Naive thymus-derived CD4-positive, alpha-beta T cell (primary cell): ENCODE data around the gene SLC39A11. TPM values are rescaled to one million over a fixed set of nuclear protein-coding genes. Genes with fewer than 3 reads are reported as not detected.
"Not testable (repeated sequence)": the region's sequence is repeated elsewhere in the genome, so short reads cannot be mapped to it uniquely, and the experiment has no call there.

Experiments
- ATAC-seq: fragments of 150-1000 bp; cut with Tn5 transposase; 2 replicates; pipeline ENCODE4 v1.10.0; 2021; ENCODE audit warnings: mild to moderate bottlenecking, moderate library complexity
- CTCF ChIA-PET: fragments of 350-600 bp; sonication (Branson Sonifier 250); formaldehyde crosslinking; loops from one replicate; lab custom pipeline; 2021; ENCODE audit warnings: antibody characterized with exemption; lab: Charles Lee
- POLR2A ChIA-PET: fragments of 350-600 bp; sonication (Branson Sonifier 250); formaldehyde crosslinking; loops from one replicate; lab custom pipeline; 2021; ENCODE audit warnings: antibody characterized with exemption, inconsistent platforms; lab: Charles Lee
- DNase-seq, 9 donors: peaks; one replicate each; pipeline versions ENCODE4 v3.0.0 to v3.0.0-alpha.2; 2020 to 2022; ENCODE audit warnings: mixed read lengths in 1 of 9
- H3K27ac ChIP-seq: one replicate; pipeline ENCODE4 v1.7.0; 2013; ENCODE audit warnings: mild to moderate bottlenecking, low read depth, low read length, moderate library complexity
- H3K27me3 ChIP-seq, 2 donors: one replicate each; pipeline ENCODE4 v1.7.0; 2013; ENCODE audit warnings: low read length in 2 of 2, mild to moderate bottlenecking in 2 of 2, moderate library complexity in 2 of 2; ENCODE audit not compliant: control insufficient read depth in 2 of 2, insufficient read depth in 2 of 2
- H3K36me3 ChIP-seq, 3 experiments: 1 replicate in 2 of 3; 2 replicates in 1 of 3; pipeline ENCODE4 v1.7.0; 2013; ENCODE audit warnings: low read length in 3 of 3, mild to moderate bottlenecking in 3 of 3, moderate library complexity in 1 of 3; ENCODE audit not compliant: insufficient read depth in 3 of 3, control insufficient read depth in 2 of 3
- H3K4me1 ChIP-seq, 2 donors: one replicate each; pipeline ENCODE4 v1.7.0; 2013; ENCODE audit warnings: low read length in 2 of 2, mild to moderate bottlenecking in 2 of 2, moderate library complexity in 1 of 2; ENCODE audit not compliant: control insufficient read depth in 2 of 2, insufficient read depth in 2 of 2
- H3K4me3 ChIP-seq: 2 replicates; pipeline ENCODE4 v1.7.0; 2013; ENCODE audit warnings: mild to moderate bottlenecking, low read length
- H3K9me3 ChIP-seq, 3 experiments: 1 replicate in 2 of 3; 2 replicates in 1 of 3; pipeline ENCODE4 v1.7.0; 2013; ENCODE audit warnings: low read length in 3 of 3; ENCODE audit not compliant: control insufficient read depth in 2 of 3
- H3K27ac Mint-ChIP-seq, 9 donors: one replicate each; pipeline ENCODE4 v1.8.0; 2020 to 2022; ENCODE audit warnings: mixed read lengths in 9 of 9, mild to moderate bottlenecking in 8 of 9, moderate library complexity in 5 of 9, inconsistent platforms in 2 of 9
- H3K27me3 Mint-ChIP-seq, 5 donors: one replicate each; pipeline ENCODE4 v1.8.0; 2021 to 2022; ENCODE audit warnings: mixed read lengths in 5 of 5, mild to moderate bottlenecking in 1 of 5
- H3K36me3 Mint-ChIP-seq, 5 donors: one replicate each; pipeline ENCODE4 v1.8.0; 2020 to 2022; ENCODE audit warnings: mixed read lengths in 5 of 5, mild to moderate bottlenecking in 3 of 5, inconsistent platforms in 1 of 5
- H3K4me1 Mint-ChIP-seq, 7 donors: one replicate each; pipeline ENCODE4 v1.8.0; 2020 to 2022; ENCODE audit warnings: mixed read lengths in 7 of 7, mild to moderate bottlenecking in 3 of 7, inconsistent platforms in 1 of 7
- H3K4me3 Mint-ChIP-seq, 10 donors: one replicate each; pipeline ENCODE4 v1.8.0; 2020 to 2022; ENCODE audit warnings: mild to moderate bottlenecking in 10 of 10, mixed read lengths in 10 of 10, moderate library complexity in 6 of 10, inconsistent platforms in 2 of 10
- H3K9me3 Mint-ChIP-seq, 11 donors: one replicate each; pipeline ENCODE4 v1.8.0; 2020 to 2022; ENCODE audit warnings: mixed read lengths in 11 of 11, mild to moderate bottlenecking in 4 of 11, inconsistent platforms in 1 of 11, moderate library complexity in 1 of 11
- intact Hi-C, 2 donors: fragments of 100-400 bp; cut with micrococcal nuclease; formaldehyde crosslinking; loops; one replicate each; pipeline ENCODE4 v1.15.1; 2023
- polyA plus RNA-seq, 2 donors: library from polyadenylated mRNA; unstranded; fragments of 300-500 nt; fragmentation: Illumina TruSeq; gene quantifications; one replicate each; pipeline ENCODE4 v1.2.3, GENCODE V29; 2021
- total RNA-seq, 6 experiments: library from RNA in 5 of 6; stranded (reverse) in 5 of 6; gene quantifications; 1 replicate in 5 of 6; 2 replicates in 1 of 6; pipeline ENCODE4 v1.2.3 and lab custom pipeline; 2021 to 2026

Gene SLC39A11
- total and polyA plus RNA-seq, 7 experiments from 2014 or later: 8.5 to 36.7 (median 19.8) TPM

DNA sequence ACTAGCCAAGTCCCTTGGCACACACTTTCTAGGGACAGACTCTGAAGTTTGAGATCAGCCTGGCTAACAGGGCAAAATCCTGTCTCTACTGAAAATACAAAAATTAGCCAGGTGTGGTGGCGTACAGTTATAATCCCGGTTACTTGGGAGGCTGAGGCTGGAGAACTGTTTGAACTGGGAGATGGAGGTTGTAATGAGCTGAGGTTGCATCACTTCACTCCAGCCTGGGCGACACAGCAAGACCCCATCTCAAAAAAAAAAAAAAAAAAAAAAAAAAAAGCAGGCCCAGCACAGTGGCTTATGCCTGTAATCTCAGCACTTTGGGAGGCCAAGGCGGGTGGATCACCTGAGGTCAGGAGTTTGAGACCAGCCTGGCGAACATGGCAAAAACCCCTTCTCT is 310.1 kb downstream of the SLC39A11 start:
- DNase-seq, H3K27ac ChIP-seq, ATAC-seq, POLR2A ChIA-PET, H3K4me3 Mint-ChIP-seq, H3K27me3 ChIP-seq, H3K4me1 ChIP-seq, H3K9me3 Mint-ChIP-seq, H3K4me1 Mint-ChIP-seq, H3K36me3 ChIP-seq, intact Hi-C loops, CTCF ChIA-PET, H3K27ac Mint-ChIP-seq, H3K9me3 ChIP-seq, H3K4me3 ChIP-seq, H3K27me3 Mint-ChIP-seq: not testable (repeated sequence)
- peaks cover 0 to 31% (median 10%) of the 10 kb centered on the region in 5 donors for H3K36me3 Mint-ChIP-seq

DNA sequence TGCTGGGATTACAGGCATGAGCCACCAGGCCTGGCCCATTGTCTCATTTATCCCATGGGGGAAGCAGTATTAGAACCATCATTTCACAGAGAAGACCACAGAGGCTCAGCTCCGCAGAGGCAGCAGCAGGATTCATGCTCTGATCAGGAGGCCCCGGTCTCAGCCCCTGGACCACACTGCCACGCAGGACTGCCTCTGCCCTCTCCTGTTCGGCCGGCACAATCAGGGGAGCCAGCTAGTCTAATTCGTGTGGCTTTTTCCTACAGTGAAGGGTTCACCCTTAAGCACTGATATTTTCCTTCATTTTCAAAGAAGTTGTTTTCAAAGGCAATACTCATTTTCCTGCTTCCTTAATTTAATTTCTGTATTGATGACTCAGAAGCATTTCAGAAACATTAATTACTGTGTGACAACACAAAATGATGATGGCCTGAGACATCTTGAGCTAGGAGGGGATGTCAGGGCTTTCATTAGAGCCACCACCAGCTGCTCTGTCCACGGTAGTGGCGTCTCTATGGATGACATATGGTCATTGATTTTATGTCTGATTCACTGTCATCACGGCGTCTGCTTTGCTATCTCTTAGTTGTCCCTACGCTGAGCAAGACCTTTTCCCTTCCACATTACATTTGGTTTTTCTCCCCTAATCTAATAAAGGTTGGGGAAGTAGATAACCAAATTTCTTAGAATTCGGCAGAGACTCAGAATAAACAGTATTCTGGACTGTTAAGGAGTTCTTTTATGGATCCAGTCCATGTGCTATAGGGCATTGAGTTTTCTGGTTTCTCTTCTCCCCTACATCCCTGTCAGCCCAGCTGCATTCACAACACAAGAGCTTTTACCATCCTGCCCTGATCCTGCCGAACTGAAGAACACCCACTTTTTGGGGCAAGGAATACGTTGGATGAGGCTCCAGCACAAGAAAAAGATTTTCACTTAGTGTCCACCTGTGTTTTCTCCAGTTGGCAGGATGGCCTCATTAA is 314.0 kb downstream of the SLC39A11 start:
- H3K4me3 Mint-ChIP-seq: no peak overlapping the region
- no peaks in the 10 kb centered on the region for H3K27me3 Mint-ChIP-seq
- H3K36me3 ChIP-seq: no peaks in the 10 kb centered on the region
- intact Hi-C loops: no loop called here
- no peaks in the 10 kb centered on the region for H3K4me1 Mint-ChIP-seq
- ATAC-seq: no peak
- peaks cover 0 to 48% (median 17%) of the 10 kb centered on the region in 5 donors for H3K36me3 Mint-ChIP-seq
- H3K4me1 ChIP-seq: no peaks in the 10 kb centered on the region
- no peak for DNase-seq
- H3K9me3 ChIP-seq: no peaks in the 10 kb centered on the region
- ChIA-PET CTCF (interaction anchor here (0.6 kb wide), 1 partner anchor 59 kb away, joined by 3 read pairs; no protein-coding TSS in a partner anchor), POLR2A (no interaction called here)
- H3K27ac ChIP-seq: no peak overlapping the region
- H3K9me3 Mint-ChIP-seq: no peaks in the 10 kb centered on the region
- H3K27ac Mint-ChIP-seq: no peak overlapping the region
- H3K27me3 ChIP-seq: no peaks in the 10 kb centered on the region
- H3K4me3 ChIP-seq: no peak overlapping the region

DNA sequence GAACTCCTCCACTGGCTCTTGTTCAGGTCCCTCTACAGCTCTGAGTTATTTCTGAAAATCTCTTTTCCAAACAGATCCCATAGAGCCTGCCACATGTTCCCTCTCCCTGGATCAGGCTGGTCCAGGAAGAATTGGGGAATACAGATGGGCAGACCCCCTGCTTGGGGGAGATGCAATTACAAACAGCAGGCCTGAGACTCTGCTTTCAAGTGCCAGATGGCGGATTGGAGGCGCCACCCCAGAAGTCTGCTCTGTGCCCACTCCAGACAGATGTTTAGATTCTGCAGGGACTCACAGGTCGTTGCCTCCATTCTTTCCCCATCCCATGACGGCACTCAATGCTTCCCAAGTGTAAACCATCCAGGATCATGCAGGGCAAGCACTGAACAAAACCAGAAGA is 316.6 kb downstream of the SLC39A11 start:
- intact Hi-C loops: no loop called here
- CTCF ChIA-PET: no interaction called here

DNA sequence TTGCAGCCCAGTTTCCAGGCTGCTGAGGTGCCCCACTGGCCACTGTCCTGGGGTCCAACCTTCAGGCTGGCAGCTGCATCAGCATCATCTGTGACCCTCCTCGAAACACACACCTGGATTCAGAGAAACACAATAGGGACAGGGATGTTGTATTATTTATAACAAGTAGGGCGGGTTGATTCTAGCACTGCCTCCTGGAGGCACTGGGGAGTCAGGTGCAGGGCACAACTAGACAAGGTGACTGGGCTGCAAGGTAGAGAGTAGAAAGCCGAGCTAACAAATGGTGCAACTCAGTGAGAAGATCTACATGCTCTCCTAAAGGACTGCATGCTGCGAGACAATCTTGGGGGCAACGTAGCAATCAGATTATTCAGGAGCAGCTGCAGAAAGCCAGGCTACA is 317.3 kb downstream of the SLC39A11 start:
- ChIA-PET CTCF (no interaction called here), POLR2A (no interaction called here)
- H3K9me3 Mint-ChIP-seq: peaks cover 0 to 4% (median 2%) of the 10 kb centered on the region in 11 donors
- H3K9me3 ChIP-seq: no peaks in the 10 kb centered on the region
- H3K4me1 ChIP-seq: no peaks in the 10 kb centered on the region
- no peak overlapping the region for H3K4me3 ChIP-seq
- H3K27ac ChIP-seq: no peak overlapping the region
- H3K27me3 Mint-ChIP-seq: no peaks in the 10 kb centered on the region
- H3K4me1 Mint-ChIP-seq: no peaks in the 10 kb centered on the region
- no peaks in the 10 kb centered on the region for H3K36me3 ChIP-seq
- intact Hi-C loops: no loop called here
- H3K27ac Mint-ChIP-seq: no peak overlapping the region
- DNase-seq (no peak), ATAC-seq (no peak)
- peaks cover 3 to 59% (median 33%) of the 10 kb centered on the region in 5 donors for H3K36me3 Mint-ChIP-seq
- no peaks in the 10 kb centered on the region for H3K27me3 ChIP-seq
- no peak overlapping the region for H3K4me3 Mint-ChIP-seq

More for the DNA sequence above, 316.6 kb downstream of the SLC39A11 start:
- H3K4me3 Mint-ChIP-seq: no peak overlapping the region
- H3K27ac ChIP-seq: no peak overlapping the region
- no peaks in the 10 kb centered on the region for H3K27me3 Mint-ChIP-seq
- POLR2A ChIA-PET: no interaction called here
- no peaks in the 10 kb centered on the region for H3K4me1 Mint-ChIP-seq
- no peaks in the 10 kb centered on the region for H3K9me3 ChIP-seq
- no peak overlapping the region for H3K4me3 ChIP-seq
- ATAC-seq (no peak), DNase-seq (no peak)
- peaks cover 0 to 57% (median 28%) of the 10 kb centered on the region in 5 donors for H3K36me3 Mint-ChIP-seq
- H3K27me3 ChIP-seq: no peaks in the 10 kb centered on the region
- no peaks in the 10 kb centered on the region for H3K4me1 ChIP-seq
- H3K36me3 ChIP-seq: no peaks in the 10 kb centered on the region
- no peak overlapping the region for H3K27ac Mint-ChIP-seq
- H3K9me3 Mint-ChIP-seq: peaks cover 0 to 4% (median 0%) of the 10 kb centered on the region in 11 donors

DNA sequence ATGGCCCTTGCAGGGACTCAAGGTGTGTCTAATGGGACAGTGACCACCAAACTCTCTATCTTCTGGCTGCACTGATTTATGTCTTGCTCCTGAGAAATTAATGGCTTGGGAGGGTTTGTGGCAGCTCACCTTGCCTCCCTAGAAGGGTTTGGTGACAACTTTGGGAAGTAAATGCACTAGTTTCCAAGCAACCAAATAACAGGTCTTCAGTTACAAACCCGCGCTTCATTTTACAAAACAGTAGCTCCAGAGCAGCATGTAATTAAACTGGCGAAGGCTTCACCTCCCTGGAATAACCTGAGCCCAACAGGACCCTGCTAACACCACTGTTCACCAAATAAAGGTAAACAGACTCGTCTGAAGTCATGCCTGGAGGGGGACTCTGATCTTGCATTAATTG is 318.3 kb downstream of the SLC39A11 start:
- POLR2A ChIA-PET: no interaction called here
- no peak for DNase-seq
- CTCF ChIA-PET: no interaction called here
- intact Hi-C loops: no loop called here
- H3K4me3 Mint-ChIP-seq: no peak overlapping the region
- H3K27ac ChIP-seq: no peak overlapping the region
- H3K4me1 Mint-ChIP-seq: no peaks in the 10 kb centered on the region
- no peaks in the 10 kb centered on the region for H3K9me3 ChIP-seq
- peaks cover 0 to 4% (median 2%) of the 10 kb centered on the region in 11 donors for H3K9me3 Mint-ChIP-seq
- H3K36me3 Mint-ChIP-seq: peaks cover 3 to 56% (median 37%) of the 10 kb centered on the region in 5 donors
- no peak overlapping the region for H3K4me3 ChIP-seq
- no peaks in the 10 kb centered on the region for H3K27me3 Mint-ChIP-seq
- no peak for ATAC-seq
- no peaks in the 10 kb centered on the region for H3K27me3 ChIP-seq
- H3K27ac Mint-ChIP-seq: no peak overlapping the region
- no peaks in the 10 kb centered on the region for H3K36me3 ChIP-seq
- H3K4me1 ChIP-seq: no peaks in the 10 kb centered on the region

DNA sequence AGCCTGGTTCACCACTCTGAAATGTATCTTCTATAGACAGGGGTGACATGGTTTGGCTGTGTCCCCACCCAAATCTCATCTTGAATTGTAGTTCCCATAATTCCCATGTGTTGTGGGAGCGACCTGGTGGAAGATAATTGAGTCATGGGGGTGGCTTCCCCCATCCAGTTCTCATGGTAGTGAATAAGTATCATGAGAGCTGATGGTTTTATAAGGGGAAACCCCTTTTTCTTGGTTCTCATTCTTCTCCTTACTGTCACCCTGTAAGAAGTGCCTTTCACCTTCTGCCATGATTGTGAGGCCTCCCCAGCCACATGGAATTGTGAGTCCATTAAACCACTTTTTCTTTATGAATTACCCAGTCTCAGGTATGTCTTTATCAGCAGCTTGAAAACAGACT is 319.3 kb downstream of the SLC39A11 start:
- DNase-seq, H3K4me1 Mint-ChIP-seq, H3K27ac ChIP-seq, intact Hi-C loops, H3K4me1 ChIP-seq, ATAC-seq, CTCF ChIA-PET, H3K27ac Mint-ChIP-seq, H3K36me3 ChIP-seq, H3K9me3 ChIP-seq, H3K4me3 ChIP-seq, H3K27me3 ChIP-seq, POLR2A ChIA-PET, H3K4me3 Mint-ChIP-seq, H3K27me3 Mint-ChIP-seq, H3K9me3 Mint-ChIP-seq: not testable (repeated sequence)
- H3K36me3 Mint-ChIP-seq: peaks cover 3 to 56% (median 38%) of the 10 kb centered on the region in 5 donors
